Uterus (tissue), 2 donors: ENCODE results near the gene ASH1L.

Source experiments
- CTCF ChIP-seq, 4 experiments: fragments of 200-600 bp in 2 of 4; fragments of 450-650 bp in 2 of 4; sonication (generic) in 2 of 4; IDR thresholded peaks; one replicate each; pipeline ENCODE4 v1.5.1; 2016 to 2019; ENCODE audit warnings: antibody characterized with exemption in 4 of 4, mild to moderate bottlenecking in 2 of 4, moderate library complexity in 1 of 4
- POLR2A ChIP-seq, 2 donors: fragments of 450-650 bp; IDR thresholded peaks; one replicate each; pipeline ENCODE4 v1.6.1; 2016; ENCODE audit warnings: antibody characterized with exemption in 2 of 2, mild to moderate bottlenecking in 1 of 2, moderate library complexity in 1 of 2

DNA sequence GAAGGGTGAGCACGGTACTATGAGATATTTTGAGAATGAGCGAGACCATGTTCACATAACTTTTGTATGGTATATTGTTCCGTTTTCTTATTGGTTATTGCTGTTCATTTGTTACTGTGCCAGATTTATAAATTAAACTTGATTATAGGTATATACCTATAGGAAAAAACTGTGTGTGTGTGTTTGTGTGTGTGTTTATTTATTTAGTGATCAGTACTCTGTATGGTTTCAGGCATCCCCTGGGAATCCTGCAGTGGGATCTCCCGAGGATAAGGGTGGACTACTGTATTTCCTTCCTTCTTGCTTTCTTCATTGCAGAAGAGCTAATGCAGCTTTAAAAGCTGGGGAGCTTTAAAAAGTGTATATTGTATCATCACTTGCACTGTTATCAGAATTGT lies 8.0 kb upstream of the ASH1L start:
- no peak for TF ChIP-seq POLR2A (IDR thresholded peaks at IDR 0.05)
- TF ChIP-seq CTCF (IDR thresholded peaks at IDR 0.05), result no peak
